Lung microvascular endothelial cell (primary cell): Measurements from ENCODE around the gene TLE7. TPM values are rescaled to one million over a fixed set of nuclear protein-coding genes. Genes with fewer than 3 reads are reported as not detected.

ENCODE experiments used
- total RNA-seq: library from RNA; depleted of rRNA; stranded (reverse); fragments of >200 nt; gene quantifications from 2 replicates; pipeline ENCODE4 v1.2.1, GENCODE V29; 2014

TLE7 gene
- total RNA-seq, 1 donor from 2014 or later, result not detected

Other genes starting within 250 kb of the TLE7 start
- not detected in 2 replicates for gene HYDIN, start 211.3 kb downstream of the TLE7 start, total RNA-seq
- 19.2 and 28.0 TPM in 2 replicates for gene CMTR2, start 152.7 kb downstream of the TLE7 start, total RNA-seq
- gene CALB2, start 83.3 kb downstream of the TLE7 start, total RNA-seq, result not detected in 2 replicates
- gene ZNF23, start 20.2 kb upstream of the TLE7 start, total RNA-seq, result 2.8 and 3.8 TPM in 2 replicates
- gene ZNF19, start 47.3 kb upstream of the TLE7 start, total RNA-seq, result 1.2 and 1.5 TPM in 2 replicates
- not detected in 2 replicates for gene CHST4, start 84.4 kb upstream of the TLE7 start, total RNA-seq
- gene TAT, start 135.0 kb upstream of the TLE7 start, total RNA-seq, result not detected in 2 replicates
- gene MARVELD3, start 184.1 kb upstream of the TLE7 start, total RNA-seq, result 0.22 TPM in 1 of 2 replicates, not detected in the other